Activated CD4-positive, alpha-beta T cell treated with anti-CD3 and anti-CD28 coated beads for 4 hours (primary cell): Measurements from ENCODE around the gene IL12RB1.

Source experiments
- DNase-seq, 2 donors: peaks; one replicate each; pipeline ENCODE4 v3.0.0-alpha.2; 2020

Gene IL12RB1

GRCh38 chr19:18085702-18086457 is 854 bp downstream of the IL12RB1 start:
- DNase-seq = no peak

GRCh38 chr19:18083929-18084684 is 2.6 kb downstream of the IL12RB1 start:
- DNase-seq = no peak

GRCh38 chr19:18074192-18074591 is 12.5 kb downstream of the IL12RB1 start:
- DNase-seq = no peak

GRCh38 chr19:18073197-18073596 is 13.5 kb downstream of the IL12RB1 start:
- no peak for DNase-seq

- no peak for DNase-seq
Measured at GRCh38 chr19:18072335-18072734, 14.4 kb downstream of the IL12RB1 start.

- DNase-seq = no peak
Measured at GRCh38 chr19:18070181-18070580, 16.6 kb downstream of the IL12RB1 start.

GRCh38 chr19:18069383-18069782 is 17.4 kb downstream of the IL12RB1 start:
- no peak for DNase-seq

GRCh38 chr19:18068395-18068794 is 18.3 kb downstream of the IL12RB1 start:
- no peak for DNase-seq

GRCh38 chr19:18065173-18065495 is 21.6 kb downstream of the IL12RB1 start:
- no peak for DNase-seq

GRCh38 chr19:18063463-18063862 is 23.3 kb downstream of the IL12RB1 start:
- peak in 1 of 2 donors; percentile 42 for DNase-seq

- no peak for DNase-seq
Measured at GRCh38 chr19:18062028-18062427, 24.7 kb downstream of the IL12RB1 start.

GRCh38 chr19:18060472-18060871 is 26.3 kb downstream of the IL12RB1 start:
- no peak for DNase-seq

GRCh38 chr19:18059902-18060301 is 26.8 kb downstream of the IL12RB1 start:
- no peak for DNase-seq

- DNase-seq = no peak
Measured at GRCh38 chr19:18059297-18059696, 27.4 kb downstream of the IL12RB1 start.

- DNase-seq = peak; percentile 80 to 81
Measured at GRCh38 chr19:18058208-18059009, 28.3 kb downstream of the IL12RB1 start.

- DNase-seq = no peak
Measured at GRCh38 chr19:18057557-18057956, 29.2 kb downstream of the IL12RB1 start.

GRCh38 chr19:18055967-18056366 is 30.8 kb downstream of the IL12RB1 start:
- no peak for DNase-seq

GRCh38 chr19:18053576-18054219 is 33.0 kb downstream of the IL12RB1 start:
- DNase-seq = no peak

- no peak for DNase-seq
Measured at GRCh38 chr19:18051887-18052286, 34.8 kb downstream of the IL12RB1 start.

GRCh38 chr19:18049385-18049784 is 37.3 kb downstream of the IL12RB1 start:
- DNase-seq = no peak

GRCh38 chr19:18046059-18046718 is 40.5 kb downstream of the IL12RB1 start:
- DNase-seq = no peak

- no peak for DNase-seq
Measured at GRCh38 chr19:18045307-18046050, 41.3 kb downstream of the IL12RB1 start.
